DMS 273 (cell line): Measurements from ENCODE around the gene CEACAM4.
"Not testable (repeated sequence)": the region's sequence is repeated elsewhere in the genome, so short reads cannot be mapped to it uniquely, and the experiment has no call there.

Experiments used
- DNase-seq: peaks from one replicate; lab custom pipeline; 2025; ENCODE audit not compliant: unreplicated experiment; lab: John Stamatoyannopoulos, UW

The CEACAM4 gene

GRCh38 chr19:41586064-41586463 lies 40.8 kb downstream of the CEACAM4 start:
- DNase-seq, result no peak

DNA sequence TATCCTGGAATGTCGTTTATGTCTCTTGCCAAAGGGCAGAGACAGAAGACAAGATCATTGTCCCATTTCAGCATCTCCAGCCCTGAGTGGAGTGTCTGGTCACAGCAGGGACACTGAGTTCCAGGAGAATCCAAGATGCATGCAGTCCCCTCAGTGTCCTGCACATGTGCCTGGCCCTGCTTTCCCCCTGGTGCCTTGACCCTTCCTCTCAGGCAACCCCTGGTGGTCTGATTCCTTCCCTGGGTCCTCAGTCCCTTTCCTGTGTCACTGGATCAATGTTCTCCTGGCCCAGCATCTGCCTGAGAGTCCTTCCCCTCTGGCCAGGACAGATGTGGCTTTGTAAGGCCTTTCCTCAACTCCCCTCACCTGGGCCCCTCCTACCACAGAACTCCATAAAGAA lies 41.9 kb downstream of the CEACAM4 start:
- no peak for DNase-seq

DNA sequence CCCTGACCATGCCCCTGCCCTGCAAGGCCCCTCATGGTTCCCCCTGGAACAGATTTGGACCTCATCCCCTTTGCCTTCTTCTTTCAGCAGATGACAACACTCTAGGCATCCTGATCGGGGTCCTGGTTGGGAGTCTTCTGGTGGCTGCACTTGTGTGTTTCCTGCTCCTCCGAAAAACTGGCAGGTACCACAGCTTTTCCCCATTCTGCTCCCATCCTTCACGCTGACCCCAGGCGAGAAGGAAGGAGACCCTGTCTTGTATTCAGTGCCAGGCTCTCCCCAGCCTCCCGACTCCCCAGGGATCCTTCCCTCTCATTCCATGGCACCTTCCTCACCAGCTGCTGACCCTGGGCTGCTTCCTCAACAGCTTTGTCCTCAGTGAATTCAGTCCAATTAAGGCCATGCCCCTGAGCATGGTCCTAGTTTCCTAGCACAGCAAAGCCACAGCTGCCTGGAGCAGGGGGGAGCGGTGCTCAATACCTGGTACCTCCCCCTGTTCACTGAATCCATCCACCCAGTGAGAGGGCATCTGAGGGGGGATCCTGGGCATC lies 42.5 kb downstream of the CEACAM4 start:
- no peak for DNase-seq

- DNase-seq, result not testable (repeated sequence)
Measured at GRCh38 chr19:41582577-41583182, 44.2 kb downstream of the CEACAM4 start.

DNA sequence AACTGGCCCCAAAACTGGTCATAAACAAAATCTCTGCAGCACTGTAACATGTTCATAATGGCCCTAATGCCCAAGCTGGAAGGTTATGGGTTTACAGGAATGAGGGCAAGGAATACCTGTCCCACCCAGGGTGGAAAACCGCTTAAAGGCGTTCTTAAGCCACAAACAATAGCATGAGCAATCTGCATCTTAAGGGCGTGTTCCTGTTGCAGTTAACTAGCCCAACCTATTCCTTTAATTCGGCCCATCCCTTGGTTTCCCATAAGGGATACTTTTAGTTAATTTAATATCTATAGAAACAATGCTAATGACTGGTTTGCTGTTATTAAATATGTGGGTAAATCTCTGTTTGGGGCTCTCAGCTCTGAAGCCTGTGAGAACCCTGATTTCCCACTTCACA lies 45.8 kb downstream of the CEACAM4 start:
- DNase-seq, result not testable (repeated sequence)

DNA sequence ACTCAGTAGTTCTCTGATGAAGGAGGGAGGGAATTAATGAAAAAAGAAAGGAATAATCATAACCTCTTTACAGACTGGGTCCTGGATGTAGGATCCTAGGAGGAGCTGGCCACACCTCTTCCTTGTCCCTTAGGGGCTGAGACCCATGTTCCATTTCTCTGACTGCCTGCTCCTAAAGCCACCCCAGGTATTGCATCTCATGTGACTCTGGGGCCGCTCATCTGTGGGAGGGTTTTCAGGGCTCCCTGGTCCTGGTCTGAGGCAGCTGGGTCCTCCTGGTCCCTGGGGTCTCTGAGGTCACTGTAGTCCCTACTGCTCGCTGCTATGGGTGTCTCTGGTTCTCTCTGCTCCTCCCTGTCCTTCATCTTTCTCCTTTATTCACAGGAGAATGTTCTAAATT lies 48.0 kb downstream of the CEACAM4 start:
- no peak for DNase-seq

GRCh38 chr19:41577833-41578232 lies 49.0 kb downstream of the CEACAM4 start:
- no peak for DNase-seq

DNA sequence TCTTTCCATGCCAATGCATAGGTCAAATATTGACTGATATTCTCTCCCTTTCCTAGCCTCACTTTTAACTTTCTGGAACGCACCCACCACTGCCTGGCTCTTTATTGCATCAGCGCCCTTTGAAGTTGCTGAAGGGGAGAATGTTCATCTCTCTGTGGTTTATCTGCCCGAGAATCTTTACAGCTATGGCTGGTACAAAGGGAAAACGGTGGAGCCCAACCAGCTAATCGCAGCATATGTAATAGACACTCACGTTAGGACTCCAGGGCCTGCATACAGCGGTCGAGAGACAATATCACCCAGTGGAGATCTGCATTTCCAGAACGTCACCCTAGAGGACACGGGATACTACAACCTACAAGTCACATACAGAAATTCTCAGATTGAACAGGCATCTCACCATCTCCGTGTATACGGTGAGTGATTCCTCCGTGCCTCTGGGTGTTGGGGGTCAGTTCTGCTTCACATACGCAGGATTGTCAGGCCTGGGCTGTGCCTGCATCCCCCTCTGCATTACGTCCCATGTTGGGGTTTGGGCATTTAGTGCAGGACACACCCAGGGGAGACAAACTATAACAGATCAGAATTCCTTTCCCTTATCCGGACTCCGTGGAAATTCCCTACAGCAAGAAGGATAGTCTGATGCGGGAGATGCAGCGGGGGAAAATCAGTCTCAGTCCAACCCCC lies 49.6 kb downstream of the CEACAM4 start:
- no peak for DNase-seq

GRCh38 chr19:41575998-41576397 lies 50.9 kb downstream of the CEACAM4 start, which contains the start of gene CEACAM21:
Gene CEACAM21, plus strand, starts transcription at chr19:41576166. Its CDS starts 109 bp downstream, at chr19:41576275.
- no peak for DNase-seq

GRCh38 chr19:41570639-41571112 lies 56.2 kb downstream of the CEACAM4 start:
- peak; percentile 87 for DNase-seq

DNA sequence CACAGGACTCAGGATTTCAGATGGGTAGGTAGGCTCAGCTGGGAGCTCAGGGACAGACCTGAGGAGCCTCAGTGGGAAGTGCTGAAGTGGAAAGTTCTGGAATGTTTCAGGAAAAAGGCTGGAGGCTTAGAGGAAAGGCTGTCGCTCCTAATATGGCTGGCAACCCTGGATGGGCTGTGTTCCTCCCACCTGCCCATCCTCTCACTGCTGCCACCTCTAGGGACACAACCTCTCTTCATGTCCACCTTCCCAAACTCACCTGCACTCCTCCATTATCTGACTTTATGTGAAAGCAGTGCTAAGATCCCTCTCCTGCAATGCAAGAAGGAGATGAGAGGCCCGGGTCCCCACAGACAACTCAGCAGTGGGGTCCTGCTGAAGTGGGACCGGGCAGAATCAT lies 56.7 kb downstream of the CEACAM4 start:
- no peak for DNase-seq

DNA sequence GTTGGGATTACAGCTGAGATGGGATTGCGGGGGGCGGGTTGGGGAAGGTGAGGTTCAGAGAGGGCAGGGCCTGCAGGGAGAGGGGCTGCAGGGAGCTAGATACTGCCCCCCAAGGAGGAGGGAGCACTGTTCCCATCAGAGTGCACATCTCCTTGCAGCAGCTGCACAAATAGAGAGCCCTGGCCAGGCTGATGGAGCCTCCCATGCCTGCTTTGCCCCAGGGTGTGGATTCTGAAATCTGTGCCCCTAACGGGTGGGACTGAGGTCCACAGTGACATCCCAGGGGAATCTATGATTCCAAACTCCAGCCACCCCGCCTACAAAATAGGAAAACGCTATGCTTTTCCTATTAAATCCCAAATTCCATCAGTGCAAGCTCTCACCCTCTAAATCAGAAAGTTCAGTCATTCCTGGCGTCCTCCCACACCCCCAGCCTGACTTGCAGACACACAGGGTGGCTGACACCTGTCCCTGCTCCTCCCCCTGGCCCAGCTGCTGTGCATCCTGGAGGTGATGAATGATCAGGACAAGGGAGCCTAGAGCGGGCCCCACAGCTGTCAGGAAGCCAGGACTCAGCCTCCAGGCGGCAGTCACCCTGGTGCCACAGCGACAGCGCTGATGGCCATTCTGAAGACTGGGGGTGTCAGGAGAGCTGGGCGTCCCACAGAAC lies 57.3 kb downstream of the CEACAM4 start:
- no peak for DNase-seq
